HepG2 (cell line): ENCODE measurements around the gene PCDHGA1. TPM values are rescaled to one million over a fixed set of nuclear protein-coding genes. Genes with fewer than 3 reads are reported as not detected.

Experiments used
- ATAC-seq: fragments of 200-7000 bp; cut with Tn5 transposase; 3 replicates; pipeline ENCODE4 v1.9.1; 2020; ENCODE audit warnings: mild to moderate bottlenecking, moderate library complexity
- BruUV-seq: library from RNA; stranded (reverse); fragments of 400-500 nt; replicated peaks from 2 replicates; lab custom pipeline; 2021; lab: Mats Ljungman, UMichigan
- CTCF ChIA-PET: fragments of 300-600 bp; formaldehyde crosslinking; extraction: SDS; loops from one replicate; lab custom pipeline; 2021; ENCODE audit warnings: low total read pairs, inconsistent platforms, low intra/inter-chr PET ratio; lab: Yijun Ruan, JAX
- POLR2A ChIA-PET: fragments of 350-600 bp; sonication (Branson Sonifier 250); formaldehyde crosslinking; loops from one replicate; lab custom pipeline; 2020; ENCODE audit warnings: antibody characterized with exemption, inconsistent platforms; lab: Yijun Ruan, JAX
- DNase-seq: peaks from one replicate; pipeline ENCODE4 v3.0.0-alpha.2; 2015; ENCODE audit warnings: low spot score
- FAIRE-seq: peaks from 3 replicates; lab custom pipeline; 2011; peaks lifted over from hg19 to GRCh38; lab: Jason Lieb, UNC
- H2AFZ ChIP-seq: one replicate; pipeline ENCODE4 v1.6.1; 2011; ENCODE audit warnings: low read length, inconsistent platforms
- H3K27ac ChIP-seq: fragments of 300-600 bp; 3 replicates; pipeline ENCODE4 v1.8.0; 2011; ENCODE audit warnings: mixed run types, mild to moderate bottlenecking, mixed read lengths, low read length, inconsistent platforms; ENCODE audit not compliant: insufficient read depth; ENCODE audit errors: extremely low read length
- H3K27me3 ChIP-seq, 2 experiments: fragments of 200-600 bp in 1 of 2; 2 replicates in 1 of 2; 3 replicates in 1 of 2; pipeline versions ENCODE4 v1.6.0 to v1.8.0; 2011; ENCODE audit warnings: low read length in 2 of 2, mild to moderate bottlenecking in 2 of 2, moderate library complexity in 2 of 2, inconsistent platforms in 1 of 2; ENCODE audit not compliant: insufficient read depth in 2 of 2, control insufficient read depth in 1 of 2
- H3K36me3 ChIP-seq, 2 experiments: fragments of 200-600 bp in 1 of 2; replicated peaks in 1 of 2; 2 replicates in 1 of 2; 3 replicates in 1 of 2; pipeline versions ENCODE4 v1.5.1 to v1.8.0; 2011; ENCODE audit warnings: low read length in 2 of 2, inconsistent platforms in 1 of 2; ENCODE audit not compliant: insufficient read depth in 2 of 2, control insufficient read depth in 1 of 2
- H3K4me1 ChIP-seq: 2 replicates; pipeline ENCODE4 v1.5.1; 2012; ENCODE audit warnings: low read length, inconsistent platforms; ENCODE audit not compliant: insufficient read depth
- H3K4me2 ChIP-seq: 2 replicates; pipeline ENCODE4 v1.6.0; 2011; ENCODE audit warnings: low read depth, low read length, inconsistent platforms
- H3K4me3 ChIP-seq, 3 experiments: fragments of 200-600 bp in 1 of 3; sonication (generic), shearing (Covaris generic) in 1 of 3; replicated peaks in 1 of 3; 2 replicates each; pipeline ENCODE4 v1.5.1; 2011 to 2016; ENCODE audit warnings: low read length in 3 of 3, inconsistent platforms in 2 of 3, low read depth in 2 of 3, mild to moderate bottlenecking in 2 of 3, control low read depth in 1 of 3, mixed read lengths in 1 of 3; ENCODE audit not compliant: insufficient read depth in 1 of 3
- H3K79me2 ChIP-seq: one replicate; pipeline ENCODE4 v1.6.1; 2011; ENCODE audit warnings: low read length, inconsistent platforms; ENCODE audit not compliant: insufficient read depth
- H3K9ac ChIP-seq: 2 replicates; pipeline ENCODE4 v1.6.0; 2011; ENCODE audit warnings: mild to moderate bottlenecking, low read depth, low read length, inconsistent platforms; ENCODE audit not compliant: insufficient read depth
- H3K9me3 ChIP-seq: 2 replicates; pipeline ENCODE4 v1.5.1; 2012; ENCODE audit warnings: mild to moderate bottlenecking, low read length
- H4K20me1 ChIP-seq: 2 replicates; pipeline ENCODE4 v1.6.0; 2011; ENCODE audit warnings: inconsistent platforms, mild to moderate bottlenecking, low read length, moderate library complexity; ENCODE audit not compliant: insufficient read depth
- AKNA ChIP-seq: sonication (generic); formaldehyde crosslinking; IDR thresholded peaks from 2 replicates; pipeline ENCODE4 v1.4.0; 2020; ENCODE audit warnings: missing genetic modification reagents, borderline replicate concordance
- CERS6 ChIP-seq: sonication (generic); formaldehyde crosslinking; IDR thresholded peaks from 2 replicates; pipeline ENCODE4 v1.5.0; 2020; ENCODE audit warnings: missing genetic modification reagents
- ELF1 ChIP-seq: sonication (generic); formaldehyde crosslinking; IDR thresholded peaks from 2 replicates; pipeline ENCODE4 v1.4.0; 2020; ENCODE audit warnings: missing genetic modification reagents
- IKZF1 ChIP-seq: fragments of 450-650 bp; IDR thresholded peaks from 2 replicates; pipeline ENCODE4 v1.7.1; 2016
- IRF2 ChIP-seq: IDR thresholded peaks from 2 replicates; pipeline ENCODE4 v1.6.1; 2018; ENCODE audit warnings: missing genetic modification reagents, missing compliant biosample characterization
- JUND ChIP-seq: sonication (generic); formaldehyde crosslinking; IDR thresholded peaks from 2 replicates; pipeline ENCODE4 v1.8.0; 2022; ENCODE audit warnings: mild to moderate bottlenecking, missing genetic modification reagents
- POGZ ChIP-seq: sonication (generic); formaldehyde crosslinking; IDR thresholded peaks from 2 replicates; pipeline ENCODE4 v1.4.0; 2020; ENCODE audit warnings: mild to moderate bottlenecking, missing genetic modification reagents
- PRPF4 ChIP-seq: fragments of 200-400 bp; formaldehyde crosslinking; IDR thresholded peaks from 2 replicates; pipeline ENCODE4 v1.6.1; 2016; ENCODE audit warnings: low read length, low read depth; ENCODE audit not compliant: poor library complexity, severe bottlenecking
- REXO4 ChIP-seq: sonication (generic); formaldehyde crosslinking; IDR thresholded peaks from 2 replicates; pipeline ENCODE4 v1.8.0; 2022; ENCODE audit warnings: missing genetic modification reagents, mild to moderate bottlenecking, borderline replicate concordance
- SMARCC2 ChIP-seq: fragments of 450-650 bp; IDR thresholded peaks from 2 replicates; pipeline ENCODE4 v1.6.1; 2017; ENCODE audit warnings: antibody characterized with exemption, mild to moderate bottlenecking
- WIZ ChIP-seq: sonication (generic); formaldehyde crosslinking; IDR thresholded peaks from 2 replicates; pipeline ENCODE4 v1.5.1; 2020; ENCODE audit warnings: mild to moderate bottlenecking, missing genetic modification reagents
- ZNF17 ChIP-seq: sonication (generic); formaldehyde crosslinking; IDR thresholded peaks from 2 replicates; pipeline ENCODE4 v1.5.0; 2020; ENCODE audit warnings: mild to moderate bottlenecking, missing genetic modification reagents
- ZNF274 ChIP-seq: sonication (generic); formaldehyde crosslinking; IDR thresholded peaks from 2 replicates; pipeline ENCODE4 v1.5.1; 2020; ENCODE audit warnings: mild to moderate bottlenecking, missing genetic modification reagents
- ZNF570 ChIP-seq: sonication (generic); formaldehyde crosslinking; IDR thresholded peaks from 2 replicates; pipeline ENCODE4 v1.4.0; 2020; ENCODE audit warnings: mild to moderate bottlenecking, missing genetic modification reagents, borderline replicate concordance
- ZNF616 ChIP-seq: sonication (generic); formaldehyde crosslinking; IDR thresholded peaks from 2 replicates; pipeline ENCODE4 v1.5.0; 2020; ENCODE audit warnings: low read depth, mild to moderate bottlenecking, missing genetic modification reagents
- ZNF672 ChIP-seq: sonication (generic); formaldehyde crosslinking; IDR thresholded peaks from 2 replicates; pipeline ENCODE4 v1.8.1; 2022; ENCODE audit warnings: missing genetic modification reagents
- ZNF761 ChIP-seq: sonication (generic); formaldehyde crosslinking; conservative IDR thresholded peaks from 2 replicates; pipeline ENCODE4 v1.4.0; 2020; ENCODE audit warnings: mild to moderate bottlenecking, missing genetic modification reagents
- WGBS: methylation state at CpG from one replicate; pipeline ENCODE4 v1.1.6; 2017; ENCODE audit warnings: low lambda C conversion rate; 5-methylcytosine and 5-hydroxymethylcytosine counted together
- in situ Hi-C: cut with HindIII; loops from 2 replicates; pipeline ENCODE4 v1.10.0; 2017; ENCODE audit warnings: low pct_unique_long_range_greater_than_20kb; ENCODE audit not compliant: extremely low pct_ligation_motif_present
- intact Hi-C: fragments of 100-400 bp; cut with micrococcal nuclease; formaldehyde crosslinking; loops from one replicate; pipeline ENCODE4 v1.10.0; 2022; ENCODE audit not compliant: unreplicated experiment
- polyA plus RNA-seq, 8 experiments: library from polyadenylated mRNA; depleted of rRNA in 3 of 8; stranded (reverse) in 7 of 8; unstranded in 1 of 8; fragments of >200 nt; fragmentation: Illumina TruSeq in 4 of 8; extraction: Trizol in 4 of 8; gene quantifications; 2 replicates each; pipeline versions ENCODE4 v1.2.1 to v1.2.3, GENCODE V29; 2011 to 2016; ENCODE audit warnings: low read depth in 4 of 8, missing spikeins in 1 of 8, mixed read lengths in 1 of 8; ENCODE audit not compliant: insufficient read depth in 1 of 8
- total RNA-seq, 5 experiments: library from RNA; depleted of rRNA; stranded (reverse); fragments of >200 nt; fragmentation: Illumina TruSeq; extraction: Trizol; gene quantifications; 2 replicates each; pipeline ENCODE4 v1.2.3, GENCODE V29; 2016; ENCODE audit warnings: low read depth in 1 of 5

PCDHGA1 gene
- total and polyA plus RNA-seq, 2 of the 13 experiments (the other 11 are each of a cell fraction or from before 2014, with no cell fraction given) = 0.31 to 0.40 TPM

- in situ Hi-C loops (loop anchor here (10.0 kb wide), 1 partner anchor 173 kb away; the partner anchor contains the start of genes PCDHGA4, PCDHGB1 and PCDHGB2), intact Hi-C loops (loop anchor here (10.0 kb wide), 1 partner anchor 173 kb away; the partner anchor contains the start of genes PCDHGA4, PCDHGB1 and PCDHGB2)
- Histone ChIP-seq H3K36me3 (peaks cover 40 to 80% of the 10 kb centered on the region in 2 experiments), H3K9me3 (no peaks in the 10 kb centered on the region), H3K4me1 (peaks cover 39% of the 10 kb centered on the region), H2AFZ (no peak overlapping the region), H3K79me2 (no peaks in the 10 kb centered on the region), H4K20me1 (peaks cover 5% of the 10 kb centered on the region; the same call in 1 of the 2 replicates), H3K9ac (no peak overlapping the region), H3K4me2 (no peak overlapping the region), H3K27me3 (no peaks in the 10 kb centered on the region), H3K4me3 (no peak overlapping the region), H3K27ac (no peak overlapping the region)
- ATAC-seq = no peak
- ChIA-PET POLR2A (no interaction called here), CTCF (no interaction called here)
- FAIRE-seq = no peak
- no TSS peak for BruUV-seq
- TF ChIP-seq ZNF17 (CRISPR knock-in tag) = no peak
- no peak for TF ChIP-seq ZNF672 (CRISPR knock-in tag)
- no peak for TF ChIP-seq ZNF274 (CRISPR knock-in tag)
- no peak for TF ChIP-seq PRPF4
- TF ChIP-seq IKZF1 = no peak
- no peak for TF ChIP-seq IRF2 (CRISPR knock-in tag)
- no peak for TF ChIP-seq POGZ (CRISPR knock-in tag)
- no peak for TF ChIP-seq ZNF570
- no peak for TF ChIP-seq REXO4 (CRISPR knock-in tag)
- no peak for TF ChIP-seq ZNF616 (CRISPR knock-in tag)
- TF ChIP-seq ZNF761 (CRISPR knock-in tag) = no peak
- TF ChIP-seq ELF1 (CRISPR knock-in tag) = no peak
- TF ChIP-seq CERS6 = no peak
- TF ChIP-seq AKNA = no peak
- TF ChIP-seq WIZ (CRISPR knock-in tag) = no peak
- no peak for TF ChIP-seq JUND (CRISPR knock-in tag)
- TF ChIP-seq SMARCC2 = no peak
- no peak for DNase-seq
- WGBS = 83% methylated on average over 1 of the region's 1 CpG
Measured at GRCh38 chr5:141527426-141527825, 197.1 kb downstream of the PCDHGA1 start.
